HL-60/S4 treated with retinoic acid at 250 ng/mL for 4 days and 3 days (cell line): ENCODE results near the gene MYH15.

Experiments used
- in situ Hi-C: fragments of 300-500 bp; cut with MboI; formaldehyde crosslinking; loops from 2 replicates; pipeline ENCODE4 v1.7.0; 2022; ENCODE audit warnings: low sequenced_read_pairs

MYH15 gene

DNA sequence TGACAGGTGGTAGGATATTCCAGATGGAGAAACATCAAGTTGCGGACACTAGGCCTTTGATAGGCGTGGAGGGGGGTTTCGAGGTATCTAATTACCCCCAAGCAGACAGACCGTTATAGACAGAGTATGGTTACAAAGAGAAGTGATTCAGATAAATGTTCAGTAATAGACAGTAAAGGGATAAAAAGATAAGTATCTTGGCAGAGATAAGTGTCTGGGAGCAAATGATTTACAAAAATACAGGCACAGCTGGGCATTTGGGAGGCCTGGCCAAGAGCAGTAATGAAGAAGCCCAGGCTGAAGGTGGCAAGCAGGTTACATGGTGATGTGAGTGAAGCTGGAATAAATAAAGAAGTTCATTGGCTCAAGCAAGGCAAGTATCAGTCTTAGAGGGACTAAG lies 659 bp upstream of the MYH15 start:
- in situ Hi-C loops = no loop called here

DNA sequence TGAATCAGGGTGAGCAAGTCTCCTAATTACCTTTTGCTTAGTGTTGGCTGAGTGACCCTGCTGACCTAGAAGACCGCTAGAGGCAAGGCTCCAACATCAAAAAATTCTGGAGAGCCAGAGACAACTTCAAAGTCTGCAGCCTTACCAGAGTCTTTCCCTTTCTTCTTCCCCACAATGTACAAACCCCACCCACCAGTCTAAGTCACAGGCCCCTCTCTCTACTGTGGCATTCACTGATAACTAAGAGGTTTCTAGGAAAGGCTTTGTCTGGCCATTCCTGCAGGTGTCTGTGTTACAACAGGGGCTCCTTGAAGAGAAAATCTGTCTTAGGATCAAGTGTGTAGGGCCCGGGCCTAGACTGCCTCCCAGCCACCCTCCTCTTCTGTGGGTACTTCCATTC lies 525 bp downstream of the MYH15 start:
- in situ Hi-C loops = no loop called here

DNA sequence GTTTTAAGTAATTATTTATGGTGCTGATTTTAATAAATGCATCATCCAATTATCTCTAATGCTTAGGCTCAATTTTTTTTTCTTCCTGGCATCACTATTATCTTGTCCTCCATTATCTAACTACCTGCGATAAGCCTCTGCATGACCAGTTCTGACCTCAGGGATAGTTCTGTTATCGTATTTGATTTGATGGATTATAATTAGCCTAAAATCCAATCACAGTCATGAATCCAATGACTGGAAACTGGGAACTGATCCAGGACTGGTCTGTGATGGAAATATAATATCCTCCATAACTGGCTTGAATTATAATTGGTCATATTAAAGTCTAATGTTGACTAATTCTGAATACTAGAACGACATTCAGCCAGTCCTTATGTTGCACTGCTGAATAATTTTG lies 1.1 kb downstream of the MYH15 start:
- in situ Hi-C loops = no loop called here

DNA sequence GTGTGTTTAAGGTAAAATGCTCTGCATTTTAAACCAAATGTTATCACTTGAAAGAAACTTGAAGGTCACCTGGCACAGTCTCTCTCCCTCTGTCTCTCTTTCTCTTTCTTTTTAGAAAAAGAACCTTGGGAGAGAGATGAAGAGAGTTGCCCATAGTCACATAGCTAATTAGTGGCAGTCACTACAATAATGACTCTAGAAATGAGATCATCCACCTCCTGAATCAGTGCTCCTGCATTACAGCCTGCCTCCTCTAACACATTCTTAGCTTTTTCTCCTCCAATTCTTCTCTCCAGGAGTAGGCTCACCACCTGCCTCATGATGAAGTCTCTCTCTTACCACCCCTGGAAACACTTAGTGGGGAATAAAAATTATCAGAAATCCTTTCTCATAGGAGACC lies 2.5 kb downstream of the MYH15 start:
- in situ Hi-C loops = no loop called here

DNA sequence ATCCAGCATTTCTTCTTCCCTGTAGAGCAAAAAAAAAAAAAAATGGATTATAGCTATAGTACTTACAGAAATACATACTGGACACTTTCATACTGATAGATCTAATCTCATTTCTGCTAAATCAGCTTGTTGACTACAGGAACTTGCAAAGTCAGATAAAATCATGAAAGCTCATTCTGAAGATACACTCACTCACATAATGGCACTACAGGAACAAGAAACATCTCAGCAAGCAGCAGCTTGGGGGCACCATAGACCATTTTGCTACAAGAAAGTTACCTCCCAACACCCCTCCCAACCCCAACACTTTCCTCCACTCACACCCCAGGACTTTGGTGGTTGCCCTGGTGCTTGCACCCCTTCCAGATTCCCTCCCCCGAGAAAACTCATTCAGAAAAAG lies 4.6 kb downstream of the MYH15 start:
- in situ Hi-C loops = no loop called here

DNA sequence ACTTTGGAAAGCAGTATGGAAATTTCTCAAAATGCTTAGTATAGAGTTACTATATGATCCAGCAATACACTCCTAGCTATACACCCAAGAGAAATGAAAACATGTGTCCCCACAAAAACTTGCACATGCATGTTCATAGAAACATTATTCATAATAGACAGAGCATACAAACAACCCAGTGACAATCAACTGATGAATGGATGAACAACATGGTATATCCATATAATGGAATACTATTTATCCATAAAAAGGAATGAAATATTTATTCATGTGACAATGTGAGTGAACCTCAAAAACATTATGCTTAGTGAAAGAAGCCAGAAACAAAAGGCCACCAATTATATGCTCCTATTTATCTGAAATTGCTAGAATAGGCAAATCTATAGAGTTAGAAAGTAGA lies 6.7 kb downstream of the MYH15 start:
- in situ Hi-C loops = no loop called here

DNA sequence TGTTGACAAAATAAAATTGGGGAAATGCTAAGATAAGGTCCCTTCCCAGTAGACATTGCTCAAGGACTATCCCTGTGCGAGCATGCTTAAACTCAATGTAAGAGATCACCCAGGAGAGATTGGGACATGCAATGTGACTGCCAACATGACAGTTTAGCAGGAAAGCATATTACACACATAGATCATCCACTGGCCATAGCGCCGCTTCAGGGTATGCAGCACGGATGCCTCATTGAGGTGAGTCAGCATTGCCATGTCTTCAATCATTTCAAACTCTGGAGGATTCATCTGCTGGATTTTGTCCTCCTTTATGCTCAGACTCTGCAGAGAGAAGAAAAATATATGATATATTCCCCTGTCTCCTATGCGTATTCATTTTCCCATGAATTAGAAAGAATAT lies 8.9 kb downstream of the MYH15 start:
- in situ Hi-C loops = no loop called here

DNA sequence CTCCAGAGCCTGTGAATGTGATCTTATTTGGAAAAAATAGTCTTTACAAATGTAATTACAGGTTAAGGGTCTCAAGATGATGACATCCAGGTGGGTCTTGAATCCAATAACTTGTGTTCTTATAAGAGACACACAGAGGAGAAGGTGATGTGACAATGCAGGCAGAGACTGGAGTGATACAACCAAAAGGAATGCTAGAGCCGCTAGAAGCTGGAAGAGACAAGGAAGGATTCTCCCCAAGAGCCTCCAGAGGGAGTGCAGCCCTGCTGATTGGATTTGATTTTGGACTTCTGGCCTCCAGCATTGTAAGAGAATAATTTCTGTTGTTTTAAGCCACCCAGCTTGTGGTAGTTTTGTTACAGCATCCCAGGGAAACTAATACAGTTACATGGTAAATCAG lies 9.7 kb downstream of the MYH15 start:
- in situ Hi-C loops = no loop called here

DNA sequence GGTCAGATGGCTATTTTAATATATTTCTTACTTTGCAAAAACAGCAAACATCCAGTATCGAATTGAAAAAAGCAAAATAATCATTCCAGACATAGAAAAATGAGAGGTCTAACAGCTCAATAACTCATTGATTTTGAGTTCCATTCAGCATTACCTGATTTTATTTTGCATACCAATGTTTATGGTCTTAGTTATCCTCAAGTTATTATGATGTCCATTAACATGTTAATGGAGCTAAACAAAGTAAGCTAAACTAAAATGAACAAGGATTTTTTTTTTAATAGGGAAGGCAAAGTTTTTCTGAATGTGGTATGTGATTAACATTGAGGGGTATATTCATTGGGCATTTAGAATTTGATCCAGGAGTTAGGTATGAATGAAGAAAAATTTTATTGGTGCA lies 13.1 kb downstream of the MYH15 start:
- in situ Hi-C loops = loop anchor here (10.0 to 25.0 kb wide), 3 partner anchors 48 to 1260 kb away; no protein-coding TSS in a partner anchor

DNA sequence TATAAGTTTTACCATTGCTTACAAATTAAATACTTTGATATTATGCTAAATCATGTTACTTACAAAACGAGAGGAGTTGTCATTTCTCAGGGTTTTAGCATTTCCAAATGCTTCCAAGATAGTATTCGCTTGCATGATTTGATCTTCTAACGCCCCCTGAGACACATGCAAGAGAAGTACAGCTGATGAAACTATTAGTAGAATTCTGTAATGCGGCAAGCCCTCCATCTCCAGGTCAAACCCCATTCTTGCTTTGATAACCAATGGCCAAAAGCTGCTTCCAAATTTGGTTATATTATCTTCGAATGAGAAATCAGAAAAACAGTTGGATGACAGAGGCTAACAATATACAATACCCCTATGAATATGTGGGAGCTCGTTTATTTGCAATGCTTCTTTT lies 14.7 kb downstream of the MYH15 start:
- in situ Hi-C loops = loop anchor here (10.0 to 25.0 kb wide), 3 partner anchors 49 to 1258 kb away; no protein-coding TSS in a partner anchor

DNA sequence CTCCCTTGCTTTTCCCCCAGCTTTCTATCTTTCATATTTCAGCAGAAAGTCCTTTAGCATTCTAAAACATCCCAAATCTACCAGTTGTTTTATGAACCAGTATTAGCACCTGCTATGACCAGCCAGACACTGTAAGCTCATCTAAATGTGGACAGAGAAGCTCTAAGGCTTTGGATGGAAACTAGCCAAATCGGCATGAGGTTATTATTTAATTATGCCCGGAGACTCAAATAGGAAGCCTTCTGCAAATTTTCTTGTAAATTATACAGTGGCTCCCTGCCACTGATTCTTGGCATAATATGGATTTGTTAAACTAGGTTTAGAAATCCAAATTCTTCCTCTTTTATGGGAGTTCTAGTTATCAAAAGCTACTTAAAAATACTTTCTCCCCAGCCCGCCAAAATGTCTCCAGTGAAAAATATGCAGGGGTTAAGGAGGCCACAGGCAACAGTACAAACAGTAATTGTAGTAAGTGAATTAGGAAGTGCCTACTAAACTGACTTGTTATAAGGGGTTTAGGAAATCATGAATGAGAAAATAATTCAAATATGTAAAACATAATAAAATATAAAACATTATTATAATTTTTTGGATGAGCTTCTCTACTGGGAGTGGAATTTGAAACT lies 15.4 kb downstream of the MYH15 start:
- in situ Hi-C loops = loop anchor here (10.0 to 25.0 kb wide), 3 partner anchors 50 to 1258 kb away; no protein-coding TSS in a partner anchor

DNA sequence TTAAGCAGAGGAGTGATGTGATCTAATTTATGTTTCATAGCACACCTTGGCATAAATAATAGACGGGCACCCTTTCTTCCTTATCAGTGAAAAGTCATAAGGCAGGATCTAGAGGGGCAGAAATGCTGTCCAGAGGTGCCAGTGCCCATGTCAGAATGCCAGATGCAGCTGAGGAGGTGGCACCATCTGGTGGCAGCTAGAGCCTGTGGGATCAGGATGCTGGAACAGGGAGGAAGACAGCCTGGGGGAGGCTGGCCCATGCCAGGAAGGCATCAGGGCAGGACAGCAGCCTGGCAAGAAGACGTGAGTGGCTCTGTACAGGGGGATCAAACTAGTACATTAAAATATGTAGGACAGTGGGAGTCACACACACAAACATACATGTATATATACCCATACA lies 16.5 kb downstream of the MYH15 start:
- in situ Hi-C loops = loop anchor here (10.0 to 25.0 kb wide), 3 partner anchors 51 to 1257 kb away; no protein-coding TSS in a partner anchor

DNA sequence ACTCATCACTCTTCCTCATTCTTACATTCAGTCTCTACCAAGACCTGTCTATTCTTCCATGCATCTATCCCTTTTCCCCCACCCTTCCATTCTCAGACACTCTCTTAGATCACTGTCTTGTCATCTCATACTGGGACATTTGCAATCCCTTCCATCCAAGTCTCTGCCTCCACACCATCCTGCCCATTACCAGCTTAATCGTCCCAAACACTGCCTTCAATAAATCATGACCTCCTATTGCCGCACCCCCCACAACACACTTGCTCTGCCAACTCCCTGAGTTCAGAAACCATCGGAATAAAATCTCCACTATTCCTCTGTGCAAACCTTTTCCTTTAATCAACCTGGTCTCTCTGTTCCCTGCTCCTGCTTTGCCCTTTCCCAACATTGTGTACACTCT lies 18.9 kb downstream of the MYH15 start:
- in situ Hi-C loops = loop anchor here (10.0 to 25.0 kb wide), 3 partner anchors 53 to 1254 kb away; no protein-coding TSS in a partner anchor

DNA sequence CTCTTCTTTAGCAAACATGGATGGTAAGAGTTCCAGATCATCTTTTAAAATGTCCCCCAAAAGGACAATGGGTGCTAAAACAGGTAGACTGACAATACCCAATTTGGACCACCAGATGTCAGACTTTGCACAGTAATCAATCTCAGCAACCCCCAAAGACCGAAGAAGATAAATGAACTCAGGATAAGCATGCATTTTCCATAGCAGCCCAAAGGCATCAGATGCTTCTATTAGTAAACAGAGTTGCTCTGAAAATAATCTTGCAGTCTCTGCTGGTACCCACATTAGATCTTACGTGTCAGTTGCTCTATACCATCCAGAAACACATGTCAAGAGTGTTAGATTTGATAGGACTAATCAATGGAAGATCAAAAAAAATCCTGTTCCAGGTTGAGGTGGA lies 20.6 kb downstream of the MYH15 start:
- in situ Hi-C loops = loop anchor here (10.0 to 25.0 kb wide), 3 partner anchors 55 to 1252 kb away; no protein-coding TSS in a partner anchor

DNA sequence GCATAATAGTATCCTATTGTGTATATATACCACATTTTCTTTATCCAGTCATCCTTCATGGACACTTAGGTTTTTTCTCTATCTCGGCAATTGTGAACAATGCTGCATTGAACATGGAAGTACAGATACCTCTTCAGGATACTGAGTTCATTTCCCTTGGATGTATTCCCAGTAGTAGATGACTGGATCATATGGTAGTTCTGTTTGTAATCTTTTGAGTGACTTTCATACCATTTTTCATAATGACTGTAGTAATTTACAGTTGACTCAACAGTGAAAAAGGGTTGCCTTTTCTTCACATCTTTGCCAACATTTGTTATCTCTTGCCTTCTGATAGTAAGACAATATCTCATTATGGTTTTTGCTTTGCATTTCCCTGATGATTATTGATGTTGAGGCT lies 21.8 kb downstream of the MYH15 start:
- in situ Hi-C loops = loop anchor here (25.0 kb wide), 2 partner anchors 424 to 1251 kb away; no protein-coding TSS in a partner anchor

DNA sequence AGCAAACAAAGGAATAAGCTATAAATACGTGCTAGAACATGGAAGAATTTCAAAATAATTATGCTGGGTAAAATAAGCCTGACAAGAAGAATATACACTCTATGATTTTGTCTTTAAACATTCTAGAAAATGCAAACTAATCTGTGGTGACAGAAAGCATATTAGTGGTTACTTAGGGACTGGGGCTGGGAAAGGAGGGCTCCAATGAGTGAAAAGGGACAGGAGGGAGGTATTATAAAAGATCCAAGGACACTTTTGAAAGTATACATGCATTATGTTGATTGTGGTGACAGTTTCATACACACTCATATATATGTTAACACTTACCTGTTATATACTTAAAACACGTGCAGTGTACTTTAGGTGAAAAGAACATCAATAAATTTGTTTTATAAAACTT lies 23.0 kb downstream of the MYH15 start:
- in situ Hi-C loops = loop anchor here (25.0 kb wide), 2 partner anchors 425 to 1250 kb away; no protein-coding TSS in a partner anchor

DNA sequence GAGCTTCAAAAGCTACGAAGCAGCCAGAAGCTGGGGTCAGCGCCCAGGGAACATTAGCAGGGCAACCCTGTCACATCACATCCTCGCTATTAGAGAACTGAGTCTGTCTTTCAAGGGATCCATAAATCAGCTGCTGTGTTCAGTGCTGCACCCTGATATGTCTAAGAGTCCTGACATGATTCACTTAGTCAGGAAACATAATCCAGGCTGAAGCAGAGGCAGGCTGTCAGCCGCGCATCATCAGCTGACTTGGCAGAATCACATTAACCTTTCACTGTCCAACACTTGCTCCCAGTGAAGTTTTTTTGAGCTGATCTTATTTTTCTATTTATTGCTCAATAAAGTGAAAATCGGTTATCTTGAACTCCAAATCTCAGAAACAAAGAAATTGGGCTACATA lies 23.5 kb downstream of the MYH15 start:
- in situ Hi-C loops = loop anchor here (25.0 kb wide), 2 partner anchors 425 to 1250 kb away; no protein-coding TSS in a partner anchor

DNA sequence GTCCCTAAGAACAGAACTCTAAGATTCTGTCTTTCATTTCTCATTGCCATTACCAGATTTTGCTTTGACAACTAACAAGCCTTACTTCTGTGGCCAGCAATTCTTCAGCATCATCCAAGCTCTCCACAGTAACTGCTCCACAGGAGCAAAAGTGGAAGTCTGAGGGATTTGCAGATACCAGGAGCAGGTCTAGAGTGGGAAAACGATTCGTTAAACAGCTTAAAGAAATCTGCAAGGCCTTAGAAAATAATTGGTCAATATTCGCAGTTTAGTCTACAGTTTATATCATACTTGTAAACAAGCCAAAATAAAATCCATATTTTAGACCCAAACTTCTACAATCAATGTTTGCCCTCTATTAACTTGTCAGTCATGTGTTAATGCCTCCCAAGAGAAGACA lies 24.1 kb downstream of the MYH15 start:
- in situ Hi-C loops = loop anchor here (25.0 kb wide), 2 partner anchors 426 to 1249 kb away; no protein-coding TSS in a partner anchor

DNA sequence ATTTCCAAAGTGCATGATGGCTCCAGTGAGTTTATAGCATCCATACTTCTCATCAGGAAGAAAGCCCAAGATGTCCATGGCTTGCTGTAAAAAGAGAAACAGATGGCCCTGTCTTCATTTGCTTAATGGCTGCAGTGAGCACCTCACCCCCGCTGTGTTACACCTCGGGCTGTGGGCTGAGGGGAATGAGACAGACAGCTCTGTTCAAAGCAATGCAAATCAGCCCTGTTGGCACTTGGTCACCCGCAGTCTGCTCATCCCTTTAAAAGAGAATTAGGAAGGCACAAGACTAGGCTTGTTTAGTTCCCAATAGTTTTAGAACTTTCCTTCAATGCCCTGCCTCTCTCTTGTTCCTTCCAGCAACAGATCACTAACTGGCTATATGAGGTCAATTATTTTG lies 25.2 kb downstream of the MYH15 start:
- in situ Hi-C loops = loop anchor here (25.0 kb wide), 2 partner anchors 427 to 1248 kb away; no protein-coding TSS in a partner anchor

DNA sequence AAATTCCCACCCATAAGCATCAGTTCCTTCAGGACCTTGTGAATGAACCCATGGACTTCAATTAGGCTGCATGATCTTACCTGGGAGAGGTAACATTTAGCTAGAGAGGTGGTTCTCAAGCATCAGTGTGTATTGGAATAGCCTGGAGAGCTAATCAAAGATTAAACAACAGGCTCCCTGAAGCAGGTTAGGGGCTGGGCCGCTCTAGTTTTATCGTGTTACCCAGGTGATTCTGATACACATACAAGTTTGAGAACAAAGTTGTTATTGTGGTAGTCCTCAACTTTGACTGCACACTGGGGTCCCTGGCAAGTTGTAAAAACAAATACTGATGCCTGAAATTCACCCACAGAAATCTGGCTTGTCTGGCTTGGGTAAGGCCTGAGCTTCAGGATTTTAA lies 31.2 kb downstream of the MYH15 start:
- in situ Hi-C loops = loop anchor here (25.0 kb wide), 2 partner anchors 433 to 1242 kb away; no protein-coding TSS in a partner anchor

DNA sequence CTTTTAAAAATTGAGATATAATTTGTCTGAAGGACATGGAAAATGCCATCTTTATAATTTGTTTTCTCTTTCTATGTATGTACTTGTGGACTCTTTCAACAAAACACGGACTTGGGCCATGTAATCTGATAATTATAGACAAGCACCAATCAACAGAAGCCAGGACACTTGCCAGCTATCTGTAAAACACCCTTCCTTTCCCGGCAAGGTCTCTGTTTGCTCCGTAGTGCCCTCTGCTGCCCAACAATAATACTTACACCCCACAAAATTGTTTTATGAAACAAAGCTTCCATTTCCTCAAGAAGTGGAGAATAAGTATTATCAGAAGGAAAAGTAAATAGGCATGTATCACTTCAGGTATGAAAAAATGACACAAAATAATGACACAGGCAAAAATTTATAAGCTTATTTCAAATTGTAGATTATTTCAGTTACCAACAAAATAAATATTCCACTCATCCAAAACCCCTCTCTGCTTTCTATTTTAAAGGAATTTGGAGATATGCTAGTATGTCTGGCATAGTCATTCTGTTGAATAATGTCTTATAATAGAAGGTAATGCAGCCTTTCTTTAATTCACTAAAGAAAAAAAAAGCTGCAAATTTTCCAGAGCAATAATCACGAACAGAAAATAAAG lies 32.8 kb downstream of the MYH15 start:
- in situ Hi-C loops = loop anchor here (25.0 kb wide), 2 partner anchors 435 to 1240 kb away; no protein-coding TSS in a partner anchor
